CD8-positive, alpha-beta memory T cell (primary cell): Measurements from ENCODE around the gene LRBA. TPM values are rescaled to one million over a fixed set of nuclear protein-coding genes. Genes with fewer than 3 reads are reported as not detected.

Experiments used
- CTCF ChIA-PET: fragments of 350-600 bp; sonication (Branson Sonifier 250); formaldehyde crosslinking; loops from one replicate; lab custom pipeline; 2021; ENCODE audit warnings: antibody characterized with exemption; lab: Charles Lee
- POLR2A ChIA-PET: fragments of 350-600 bp; sonication (Branson Sonifier 250); formaldehyde crosslinking; loops from one replicate; lab custom pipeline; 2021; ENCODE audit warnings: antibody characterized with exemption; lab: Charles Lee
- DNase-seq, 5 donors: peaks; one replicate each; pipeline versions ENCODE4 v3.0.0 to v3.0.0-alpha.2; 2020 to 2022; ENCODE audit warnings: mixed read lengths in 1 of 5
- H3K27ac ChIP-seq: one replicate; pipeline ENCODE4 v1.7.0; 2013; ENCODE audit warnings: low read depth, mild to moderate bottlenecking, low read length, moderate library complexity
- H3K27me3 ChIP-seq: 2 replicates; pipeline ENCODE4 v1.7.0; 2013; ENCODE audit warnings: low read length, mild to moderate bottlenecking; ENCODE audit not compliant: insufficient read depth, poor library complexity, severe bottlenecking
- H3K36me3 ChIP-seq: 2 replicates; pipeline ENCODE4 v1.7.0; 2013; ENCODE audit warnings: mild to moderate bottlenecking, low read length, moderate library complexity; ENCODE audit not compliant: insufficient read depth
- H3K4me1 ChIP-seq: 2 replicates; pipeline ENCODE4 v1.7.0; 2013; ENCODE audit warnings: mild to moderate bottlenecking, low read length, moderate library complexity; ENCODE audit not compliant: insufficient read depth
- H3K4me3 ChIP-seq: 2 replicates; pipeline ENCODE4 v1.7.0; 2013; ENCODE audit warnings: mild to moderate bottlenecking, low read length
- H3K9me3 ChIP-seq: 2 replicates; pipeline ENCODE4 v1.7.0; 2013; ENCODE audit warnings: mild to moderate bottlenecking, low read length
- H3K27ac Mint-ChIP-seq, 8 donors: one replicate each; pipeline ENCODE4 v1.8.0; 2020 to 2021; ENCODE audit warnings: mixed read lengths in 8 of 8, mild to moderate bottlenecking in 6 of 8, inconsistent platforms in 3 of 8, moderate library complexity in 3 of 8
- H3K27me3 Mint-ChIP-seq, 2 donors: one replicate each; pipeline ENCODE4 v1.8.0; 2020 to 2021; ENCODE audit warnings: mixed read lengths in 2 of 2, mild to moderate bottlenecking in 1 of 2, moderate library complexity in 1 of 2
- H3K36me3 Mint-ChIP-seq, 3 donors: one replicate each; pipeline ENCODE4 v1.8.0; 2020 to 2021; ENCODE audit warnings: mixed read lengths in 3 of 3, inconsistent platforms in 1 of 3, mild to moderate bottlenecking in 1 of 3
- H3K4me1 Mint-ChIP-seq, 3 donors: one replicate each; pipeline ENCODE4 v1.8.0; 2020 to 2021; ENCODE audit warnings: mixed read lengths in 3 of 3, inconsistent platforms in 1 of 3, mild to moderate bottlenecking in 1 of 3
- H3K4me3 Mint-ChIP-seq, 7 donors: one replicate each; pipeline ENCODE4 v1.8.0; 2020 to 2021; ENCODE audit warnings: mixed read lengths in 7 of 7, mild to moderate bottlenecking in 6 of 7, moderate library complexity in 4 of 7, inconsistent platforms in 2 of 7
- H3K9me3 Mint-ChIP-seq, 5 donors: one replicate each; pipeline ENCODE4 v1.8.0; 2020 to 2022; ENCODE audit warnings: mixed read lengths in 5 of 5, mild to moderate bottlenecking in 3 of 5, moderate library complexity in 2 of 5, inconsistent platforms in 1 of 5
- polyA plus RNA-seq: library from polyadenylated mRNA; unstranded; fragments of 300-500 nt; fragmentation: Illumina TruSeq; gene quantifications from one replicate; pipeline ENCODE4 v1.2.3, GENCODE V29; 2021
- total RNA-seq, 2 experiments: library from RNA; stranded (reverse); gene quantifications; one replicate each; pipeline ENCODE4 v1.2.3, GENCODE V29; 2021

The LRBA gene
- total and polyA plus RNA-seq, 3 experiments from 2014 or later: 25.9 to 61.9 (median 56.4) TPM

GRCh38 chr4:150906987-150907633, 108.0 kb downstream of the LRBA start:
- ChIA-PET CTCF (no interaction called here), POLR2A (no interaction called here)
- H3K4me3 Mint-ChIP-seq: peak overlapping the region in 1 of 7 donors; percentile 51
- Histone ChIP-seq H3K4me1 (peaks cover 6% of the 10 kb centered on the region), H3K27ac (no peak overlapping the region), H3K4me3 (no peak overlapping the region), H3K36me3 (peaks cover 4% of the 10 kb centered on the region), H3K27me3 (no peaks in the 10 kb centered on the region), H3K9me3 (no peaks in the 10 kb centered on the region)
- H3K27ac Mint-ChIP-seq: peak overlapping the region in 4 of 8 donors; percentile 24 to 83 (median 64)
- peaks cover 33 to 54% (median 48%) of the 10 kb centered on the region in 3 donors for H3K4me1 Mint-ChIP-seq
- peaks cover 9 to 12% (median 11%) of the 10 kb centered on the region in 5 donors for H3K9me3 Mint-ChIP-seq
- no peak for DNase-seq
- H3K27me3 Mint-ChIP-seq: no peaks in the 10 kb centered on the region
- peaks cover 33 to 83% (median 50%) of the 10 kb centered on the region in 3 donors for H3K36me3 Mint-ChIP-seq

- Mint-ChIP-seq H3K36me3 (peaks cover 17 to 86% (median 44%) of the 10 kb centered on the region in 3 donors), H3K4me1 (peaks cover 26 to 46% (median 40%) of the 10 kb centered on the region in 3 donors), H3K27ac (peak overlapping the region in 2 of 8 donors; percentile 6 to 19), H3K27me3 (no peaks in the 10 kb centered on the region), H3K9me3 (no peaks in the 10 kb centered on the region), H3K4me3 (no peak overlapping the region)
- Histone ChIP-seq H3K4me1 (peaks cover 6% of the 10 kb centered on the region), H3K9me3 (no peaks in the 10 kb centered on the region), H3K27me3 (no peaks in the 10 kb centered on the region), H3K36me3 (peaks cover 7% of the 10 kb centered on the region), H3K27ac (no peak overlapping the region), H3K4me3 (no peak overlapping the region)
- ChIA-PET POLR2A (no interaction called here), CTCF (no interaction called here)
- no peak for DNase-seq
Observed at GRCh38 chr4:150904671-150905070, 110.4 kb downstream of the LRBA start.

- H3K9me3 ChIP-seq: no peaks in the 10 kb centered on the region
- H3K9me3 Mint-ChIP-seq: no peaks in the 10 kb centered on the region
- no peak overlapping the region for H3K27ac ChIP-seq
- H3K4me3 ChIP-seq: no peak overlapping the region
- peaks cover 11 to 88% (median 46%) of the 10 kb centered on the region in 3 donors for H3K36me3 Mint-ChIP-seq
- H3K27me3 Mint-ChIP-seq: no peaks in the 10 kb centered on the region
- H3K4me1 ChIP-seq: no peaks in the 10 kb centered on the region
- CTCF ChIA-PET: no interaction called here
- peak overlapping the region in 3 of 8 donors; percentile 9 to 71 (median 56) for H3K27ac Mint-ChIP-seq
- H3K27me3 ChIP-seq: no peaks in the 10 kb centered on the region
- H3K4me3 Mint-ChIP-seq: no peak overlapping the region
- no peak for DNase-seq
- peaks cover 17 to 36% (median 33%) of the 10 kb centered on the region in 3 donors for H3K4me1 Mint-ChIP-seq
- H3K36me3 ChIP-seq: peaks cover 12% of the 10 kb centered on the region
- POLR2A ChIA-PET: no interaction called here
Observed at GRCh38 chr4:150903603-150904002, 111.5 kb downstream of the LRBA start.

GRCh38 chr4:150896497-150896896, 118.6 kb downstream of the LRBA start:
- Histone ChIP-seq H3K27me3 (no peaks in the 10 kb centered on the region), H3K36me3 (peaks cover 12% of the 10 kb centered on the region), H3K4me3 (no peak overlapping the region), H3K9me3 (no peaks in the 10 kb centered on the region), H3K27ac (no peak overlapping the region), H3K4me1 (no peaks in the 10 kb centered on the region)
- H3K36me3 Mint-ChIP-seq: peaks cover 20 to 70% (median 34%) of the 10 kb centered on the region in 3 donors
- H3K9me3 Mint-ChIP-seq: no peaks in the 10 kb centered on the region
- no peak overlapping the region for H3K4me3 Mint-ChIP-seq
- no peak for DNase-seq
- H3K4me1 Mint-ChIP-seq: peaks cover 0 to 4% (median 3%) of the 10 kb centered on the region in 3 donors
- ChIA-PET CTCF (interaction anchor here (1.3 kb wide), 1 partner anchor 30 kb away, joined by 3 read pairs; no protein-coding TSS in a partner anchor), POLR2A (no interaction called here)
- peaks cover 0 to 1% of the 10 kb centered on the region in 2 donors for H3K27me3 Mint-ChIP-seq
- no peak overlapping the region for H3K27ac Mint-ChIP-seq

- no peaks in the 10 kb centered on the region for H3K9me3 Mint-ChIP-seq
- no peaks in the 10 kb centered on the region for H3K36me3 ChIP-seq
- H3K27me3 ChIP-seq: no peaks in the 10 kb centered on the region
- peaks cover 0 to 1% of the 10 kb centered on the region in 2 donors for H3K27me3 Mint-ChIP-seq
- ChIA-PET CTCF (no interaction called here), POLR2A (no interaction called here)
- peak overlapping the region in 5 of 8 donors; percentile 12 to 48 (median 26) for H3K27ac Mint-ChIP-seq
- H3K9me3 ChIP-seq: no peaks in the 10 kb centered on the region
- no peaks in the 10 kb centered on the region for H3K4me1 ChIP-seq
- no peak overlapping the region for H3K4me3 Mint-ChIP-seq
- peaks cover 11 to 48% (median 23%) of the 10 kb centered on the region in 3 donors for H3K36me3 Mint-ChIP-seq
- H3K4me1 Mint-ChIP-seq: peaks cover 14 to 39% (median 31%) of the 10 kb centered on the region in 3 donors
- H3K4me3 ChIP-seq: no peak overlapping the region
- no peak overlapping the region for H3K27ac ChIP-seq
- no peak for DNase-seq
Observed at GRCh38 chr4:150890246-150890645, 124.8 kb downstream of the LRBA start.

GRCh38 chr4:150889306-150889705, 125.8 kb downstream of the LRBA start:
- no peaks in the 10 kb centered on the region for H3K4me1 ChIP-seq
- ChIA-PET CTCF (no interaction called here), POLR2A (no interaction called here)
- no peak overlapping the region for H3K4me3 ChIP-seq
- peak overlapping the region in 1 of 8 donors; percentile 61 for H3K27ac Mint-ChIP-seq
- H3K4me1 Mint-ChIP-seq: peaks cover 20 to 48% (median 40%) of the 10 kb centered on the region in 3 donors
- H3K27me3 Mint-ChIP-seq: peaks cover 0 to 1% of the 10 kb centered on the region in 2 donors
- H3K27ac ChIP-seq: no peak overlapping the region
- no peaks in the 10 kb centered on the region for H3K27me3 ChIP-seq
- H3K9me3 ChIP-seq: no peaks in the 10 kb centered on the region
- no peak overlapping the region for H3K4me3 Mint-ChIP-seq
- no peaks in the 10 kb centered on the region for H3K36me3 ChIP-seq
- H3K36me3 Mint-ChIP-seq: peaks cover 11 to 47% (median 24%) of the 10 kb centered on the region in 3 donors
- no peak for DNase-seq
- H3K9me3 Mint-ChIP-seq: no peaks in the 10 kb centered on the region

- Mint-ChIP-seq H3K4me1 (peaks cover 23 to 53% (median 44%) of the 10 kb centered on the region in 3 donors), H3K4me3 (no peak overlapping the region), H3K27me3 (peaks cover 0 to 1% of the 10 kb centered on the region in 2 donors), H3K9me3 (no peaks in the 10 kb centered on the region), H3K36me3 (peaks cover 11 to 45% (median 21%) of the 10 kb centered on the region in 3 donors), H3K27ac (peak overlapping the region in 1 of 8 donors; percentile 43)
- ChIA-PET POLR2A (no interaction called here), CTCF (interaction anchor here (1.2 kb wide), 1 partner anchor 13 kb away, joined by 4 read pairs; no protein-coding TSS in a partner anchor)
- Histone ChIP-seq H3K4me1 (no peaks in the 10 kb centered on the region), H3K27ac (no peak overlapping the region), H3K27me3 (no peaks in the 10 kb centered on the region), H3K9me3 (no peaks in the 10 kb centered on the region), H3K4me3 (no peak overlapping the region), H3K36me3 (no peaks in the 10 kb centered on the region)
- DNase-seq: no peak
Observed at GRCh38 chr4:150888625-150889024, 126.5 kb downstream of the LRBA start.

- Mint-ChIP-seq H3K4me1 (peaks cover 23 to 53% (median 44%) of the 10 kb centered on the region in 3 donors), H3K27me3 (peaks cover 0 to under 1% of the 10 kb centered on the region in 2 donors)
- CTCF ChIA-PET: interaction anchor here (1.2 kb wide), 1 partner anchor 13 kb away, joined by 4 read pairs; no protein-coding TSS in a partner anchor
Observed at GRCh38 chr4:150888217-150888616, 126.9 kb downstream of the LRBA start.

More at GRCh38 chr4:150888217-150888616, 126.9 kb downstream of the LRBA start:
- Mint-ChIP-seq H3K27ac (peak overlapping the region in 1 of 8 donors; percentile 19), H3K9me3 (no peaks in the 10 kb centered on the region), H3K36me3 (peaks cover 11 to 42% (median 21%) of the 10 kb centered on the region in 3 donors), H3K4me3 (no peak overlapping the region)
- Histone ChIP-seq H3K4me1 (no peaks in the 10 kb centered on the region), H3K9me3 (no peaks in the 10 kb centered on the region), H3K4me3 (no peak overlapping the region), H3K27ac (no peak overlapping the region), H3K36me3 (no peaks in the 10 kb centered on the region), H3K27me3 (no peaks in the 10 kb centered on the region)
- POLR2A ChIA-PET: no interaction called here
- DNase-seq: no peak
